HepG2 (cell line): ENCODE measurements around the gene COL26A1. TPM values are rescaled to one million over a fixed set of nuclear protein-coding genes. Genes with fewer than 3 reads are reported as not detected.

Source experiments
- ATAC-seq: fragments of 200-7000 bp; cut with Tn5 transposase; 3 replicates; pipeline ENCODE4 v1.9.1; 2020; ENCODE audit warnings: mild to moderate bottlenecking, moderate library complexity
- BruUV-seq: library from RNA; stranded (reverse); fragments of 400-500 nt; replicated peaks from 2 replicates; lab custom pipeline; 2021; lab: Mats Ljungman, UMichigan
- CTCF ChIA-PET: fragments of 300-600 bp; formaldehyde crosslinking; extraction: SDS; loops from one replicate; lab custom pipeline; 2021; ENCODE audit warnings: low total read pairs, inconsistent platforms, low intra/inter-chr PET ratio; lab: Yijun Ruan, JAX
- POLR2A ChIA-PET: fragments of 350-600 bp; sonication (Branson Sonifier 250); formaldehyde crosslinking; loops from one replicate; lab custom pipeline; 2020; ENCODE audit warnings: antibody characterized with exemption, inconsistent platforms; lab: Yijun Ruan, JAX
- DNase-seq: peaks from one replicate; pipeline ENCODE4 v3.0.0-alpha.2; 2015; ENCODE audit warnings: low spot score
- FAIRE-seq: peaks from 3 replicates; lab custom pipeline; 2011; peaks lifted over from hg19 to GRCh38; lab: Jason Lieb, UNC
- H2AFZ ChIP-seq: one replicate; pipeline ENCODE4 v1.6.1; 2011; ENCODE audit warnings: low read length, inconsistent platforms
- H3K27ac ChIP-seq: fragments of 300-600 bp; 3 replicates; pipeline ENCODE4 v1.8.0; 2011; ENCODE audit warnings: mixed run types, mild to moderate bottlenecking, mixed read lengths, low read length, inconsistent platforms; ENCODE audit not compliant: insufficient read depth; ENCODE audit errors: extremely low read length
- H3K27me3 ChIP-seq, 2 experiments: fragments of 200-600 bp in 1 of 2; 2 replicates in 1 of 2; 3 replicates in 1 of 2; pipeline versions ENCODE4 v1.6.0 to v1.8.0; 2011; ENCODE audit warnings: low read length in 2 of 2, mild to moderate bottlenecking in 2 of 2, moderate library complexity in 2 of 2, inconsistent platforms in 1 of 2; ENCODE audit not compliant: insufficient read depth in 2 of 2, control insufficient read depth in 1 of 2
- H3K36me3 ChIP-seq, 2 experiments: fragments of 200-600 bp in 1 of 2; replicated peaks in 1 of 2; 2 replicates in 1 of 2; 3 replicates in 1 of 2; pipeline versions ENCODE4 v1.5.1 to v1.8.0; 2011; ENCODE audit warnings: low read length in 2 of 2, inconsistent platforms in 1 of 2; ENCODE audit not compliant: insufficient read depth in 2 of 2, control insufficient read depth in 1 of 2
- H3K4me1 ChIP-seq: 2 replicates; pipeline ENCODE4 v1.5.1; 2012; ENCODE audit warnings: low read length, inconsistent platforms; ENCODE audit not compliant: insufficient read depth
- H3K4me2 ChIP-seq: 2 replicates; pipeline ENCODE4 v1.6.0; 2011; ENCODE audit warnings: low read depth, low read length, inconsistent platforms
- H3K4me3 ChIP-seq, 3 experiments: fragments of 200-600 bp in 1 of 3; sonication (generic), shearing (Covaris generic) in 1 of 3; replicated peaks in 1 of 3; 2 replicates each; pipeline ENCODE4 v1.5.1; 2011 to 2016; ENCODE audit warnings: low read length in 3 of 3, inconsistent platforms in 2 of 3, low read depth in 2 of 3, mild to moderate bottlenecking in 2 of 3, control low read depth in 1 of 3, mixed read lengths in 1 of 3; ENCODE audit not compliant: insufficient read depth in 1 of 3
- H3K79me2 ChIP-seq: one replicate; pipeline ENCODE4 v1.6.1; 2011; ENCODE audit warnings: low read length, inconsistent platforms; ENCODE audit not compliant: insufficient read depth
- H3K9ac ChIP-seq: 2 replicates; pipeline ENCODE4 v1.6.0; 2011; ENCODE audit warnings: mild to moderate bottlenecking, low read depth, low read length, inconsistent platforms; ENCODE audit not compliant: insufficient read depth
- H3K9me3 ChIP-seq: 2 replicates; pipeline ENCODE4 v1.5.1; 2012; ENCODE audit warnings: mild to moderate bottlenecking, low read length
- H4K20me1 ChIP-seq: 2 replicates; pipeline ENCODE4 v1.6.0; 2011; ENCODE audit warnings: inconsistent platforms, mild to moderate bottlenecking, low read length, moderate library complexity; ENCODE audit not compliant: insufficient read depth
- ADNP ChIP-seq: sonication (generic); formaldehyde crosslinking; IDR thresholded peaks from 2 replicates; pipeline ENCODE4 v1.4.0; 2020; ENCODE audit warnings: missing genetic modification reagents
- ELF4 ChIP-seq: sonication (generic); formaldehyde crosslinking; IDR thresholded peaks from 2 replicates; pipeline ENCODE4 v1.5.0; 2020; ENCODE audit warnings: missing genetic modification reagents, mild to moderate bottlenecking, moderate library complexity, borderline replicate concordance
- NCOA1 ChIP-seq: sonication (generic); formaldehyde crosslinking; IDR thresholded peaks from 2 replicates; pipeline ENCODE4 v1.9.0; 2021; ENCODE audit warnings: missing genetic modification reagents
- PAX8 ChIP-seq: sonication (generic); formaldehyde crosslinking; IDR thresholded peaks from 2 replicates; pipeline ENCODE4 v1.8.0; 2022; ENCODE audit warnings: mild to moderate bottlenecking, missing genetic modification reagents, borderline replicate concordance
- PAXIP1 ChIP-seq: sonication (generic); formaldehyde crosslinking; conservative IDR thresholded peaks from 2 replicates; pipeline ENCODE4 v1.4.0; 2020; ENCODE audit warnings: mild to moderate bottlenecking, missing genetic modification reagents, moderate library complexity
- RBM39 ChIP-seq: fragments of 200-400 bp; formaldehyde crosslinking; IDR thresholded peaks from one replicate; pipeline ENCODE4 v1.6.1; 2018; ENCODE audit warnings: antibody characterized with exemption, mild to moderate bottlenecking, low read depth, low read length; ENCODE audit not compliant: poor library complexity, severe bottlenecking
- THYN1 ChIP-seq: sonication (generic); formaldehyde crosslinking; IDR thresholded peaks from 2 replicates; pipeline ENCODE4 v1.8.1; 2023; ENCODE audit warnings: low read depth, mild to moderate bottlenecking, moderate library complexity, missing genetic modification reagents, borderline replicate concordance
- YEATS4 ChIP-seq: sonication (generic); formaldehyde crosslinking; IDR thresholded peaks from 2 replicates; pipeline ENCODE4 v1.4.0; 2020; ENCODE audit warnings: missing genetic modification reagents, borderline replicate concordance
- ZNF263 ChIP-seq: sonication (generic); formaldehyde crosslinking; IDR thresholded peaks from 2 replicates; pipeline ENCODE4 v1.4.0; 2020; ENCODE audit warnings: missing genetic modification reagents
- ZNF274 ChIP-seq: sonication (generic); formaldehyde crosslinking; IDR thresholded peaks from 2 replicates; pipeline ENCODE4 v1.5.1; 2020; ENCODE audit warnings: mild to moderate bottlenecking, missing genetic modification reagents
- ZNF354B ChIP-seq: sonication (generic); formaldehyde crosslinking; IDR thresholded peaks from 2 replicates; pipeline ENCODE4 v1.8.0; 2022; ENCODE audit warnings: mild to moderate bottlenecking, missing genetic modification reagents
- ZNF512 ChIP-seq: sonication (generic); formaldehyde crosslinking; IDR thresholded peaks from 2 replicates; pipeline ENCODE4 v1.4.0; 2020; ENCODE audit warnings: mild to moderate bottlenecking, missing genetic modification reagents
- ZNF530 ChIP-seq: sonication (generic); formaldehyde crosslinking; IDR thresholded peaks from 2 replicates; pipeline ENCODE4 v1.5.0; 2020; ENCODE audit warnings: low read depth, mild to moderate bottlenecking, missing genetic modification reagents
- WGBS: methylation state at CpG from one replicate; pipeline ENCODE4 v1.1.6; 2017; ENCODE audit warnings: low lambda C conversion rate; 5-methylcytosine and 5-hydroxymethylcytosine counted together
- in situ Hi-C: cut with HindIII; loops from 2 replicates; pipeline ENCODE4 v1.10.0; 2017; ENCODE audit warnings: low pct_unique_long_range_greater_than_20kb; ENCODE audit not compliant: extremely low pct_ligation_motif_present
- intact Hi-C: fragments of 100-400 bp; cut with micrococcal nuclease; formaldehyde crosslinking; loops from one replicate; pipeline ENCODE4 v1.10.0; 2022; ENCODE audit not compliant: unreplicated experiment
- polyA plus RNA-seq, 8 experiments: library from polyadenylated mRNA; depleted of rRNA in 3 of 8; stranded (reverse) in 7 of 8; unstranded in 1 of 8; fragments of >200 nt; fragmentation: Illumina TruSeq in 4 of 8; extraction: Trizol in 4 of 8; gene quantifications; 2 replicates each; pipeline versions ENCODE4 v1.2.1 to v1.2.3, GENCODE V29; 2011 to 2016; ENCODE audit warnings: low read depth in 4 of 8, missing spikeins in 1 of 8, mixed read lengths in 1 of 8; ENCODE audit not compliant: insufficient read depth in 1 of 8
- total RNA-seq, 5 experiments: library from RNA; depleted of rRNA; stranded (reverse); fragments of >200 nt; fragmentation: Illumina TruSeq; extraction: Trizol; gene quantifications; 2 replicates each; pipeline ENCODE4 v1.2.3, GENCODE V29; 2016; ENCODE audit warnings: low read depth in 1 of 5

The COL26A1 gene
- total and polyA plus RNA-seq, 2 of the 13 experiments (the other 11 are each of a cell fraction or from before 2014, with no cell fraction given) = 7.8 to 9.2 TPM

DNA sequence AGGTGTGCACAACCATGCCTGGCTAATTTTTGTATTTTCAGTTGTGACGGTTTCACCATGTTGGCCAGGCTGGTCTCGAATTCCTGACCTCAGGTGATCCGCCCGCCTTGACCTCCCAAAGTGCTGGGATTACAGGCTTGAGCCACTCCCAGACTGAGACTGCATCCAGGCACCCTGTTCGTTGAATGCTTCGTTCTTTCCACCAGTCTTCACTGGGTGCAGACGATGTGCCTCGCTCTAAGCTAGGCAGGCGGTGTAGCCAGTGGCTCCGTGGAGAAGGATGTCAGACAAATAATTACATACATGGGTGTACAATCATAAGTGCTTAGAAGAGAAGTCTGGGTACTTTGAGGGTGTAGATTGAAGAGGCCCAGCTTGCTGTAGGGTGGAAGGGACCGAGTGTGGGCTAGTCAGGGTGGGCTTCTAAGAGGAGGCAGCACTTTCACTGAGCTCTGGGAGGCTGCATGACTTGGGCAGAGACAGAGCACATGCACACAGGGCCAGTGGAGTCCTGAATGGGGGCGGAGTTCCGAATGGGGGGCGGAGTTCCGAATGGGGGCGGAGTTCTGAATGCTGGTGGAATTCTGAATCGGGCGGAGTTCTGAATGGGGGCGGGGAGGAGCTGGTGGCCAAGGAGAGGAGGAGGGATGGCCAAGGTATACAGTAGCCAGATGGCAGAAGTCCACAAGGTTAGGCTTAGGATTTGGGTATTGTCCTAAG lies 74.3 kb downstream of the COL26A1 start:
- Histone ChIP-seq H3K27me3 (no peaks in the 10 kb centered on the region), H3K9ac (no peak overlapping the region), H3K36me3 (no peaks in the 10 kb centered on the region), H3K4me3 (no peak overlapping the region), H3K79me2 (no peaks in the 10 kb centered on the region), H2AFZ (no peak overlapping the region), H3K4me2 (no peak overlapping the region), H4K20me1 (no peaks in the 10 kb centered on the region), H3K4me1 (0 out of 2 replicates have a peak, but pooled peaks cover 6% of the 10 kb centered on the region), H3K9me3 (no peaks in the 10 kb centered on the region), H3K27ac (no peak overlapping the region)
- no peak for TF ChIP-seq PAX8 (CRISPR knock-in tag)
- 0 out of 2 replicates have a peak, but pooled peaks have one; percentile 28 for TF ChIP-seq ZNF274 (CRISPR knock-in tag)
- BruUV-seq = no TSS peak
- no peak for FAIRE-seq
- POLR2A ChIA-PET = no interaction called here
- DNase-seq = no peak
- CTCF ChIA-PET = no interaction called here
- intact Hi-C loops (no loop called here), in situ Hi-C loops (no loop called here)
- peak; percentile 42 for ATAC-seq
- 65% methylated on average over 19 of the region's 19 CpGs for WGBS

DNA sequence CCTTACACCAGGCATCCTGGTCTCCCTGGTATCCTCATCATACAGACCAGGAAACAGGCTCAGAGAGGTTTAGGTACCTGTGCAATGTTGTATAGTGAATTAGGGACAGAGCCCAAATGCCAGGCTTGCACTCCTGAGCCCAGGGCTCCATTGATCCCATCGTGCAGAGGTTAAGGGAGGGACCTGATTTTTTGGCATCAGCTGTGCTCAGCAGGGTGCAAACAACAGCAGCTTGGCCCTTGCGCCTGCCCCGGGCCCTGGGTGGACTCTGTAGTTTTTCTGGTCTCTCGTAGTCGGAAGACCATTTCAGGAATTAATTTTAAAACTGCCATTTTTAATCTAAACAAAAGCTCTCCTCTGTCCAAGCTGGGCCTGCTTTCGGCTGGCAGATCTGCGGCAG lies 79.2 kb downstream of the COL26A1 start:
- no peaks in the 10 kb centered on the region for H3K9me3 ChIP-seq
- no peak overlapping the region for H3K27ac ChIP-seq
- intact Hi-C loops = no loop called here
- no peak for DNase-seq
- in situ Hi-C loops = no loop called here
- CTCF ChIA-PET = no interaction called here
- H3K79me2 ChIP-seq = no peaks in the 10 kb centered on the region
- no peaks in the 10 kb centered on the region for H3K27me3 ChIP-seq
- no peak overlapping the region for H3K9ac ChIP-seq
- POLR2A ChIA-PET = no interaction called here
- no peak overlapping the region for H2AFZ ChIP-seq
- FAIRE-seq = no peak
- no peak for ATAC-seq
- no TSS peak for BruUV-seq
- no peak overlapping the region for H3K4me3 ChIP-seq
- H3K4me2 ChIP-seq = no peak overlapping the region
- H3K4me1 ChIP-seq = no peaks in the 10 kb centered on the region
- no peaks in the 10 kb centered on the region for H3K36me3 ChIP-seq
- WGBS = 77% methylated on average over 7 of the region's 7 CpGs
- H4K20me1 ChIP-seq = no peaks in the 10 kb centered on the region
- no peak for TF ChIP-seq ELF4 (CRISPR knock-in tag)
- TF ChIP-seq THYN1 = no peak
- no peak for TF ChIP-seq ADNP
- TF ChIP-seq ZNF530 (CRISPR knock-in tag) = no peak
- TF ChIP-seq ZNF263 (CRISPR knock-in tag) = no peak
- no peak for TF ChIP-seq RBM39
- TF ChIP-seq YEATS4 (CRISPR knock-in tag) = no peak
- no peak for TF ChIP-seq ZNF512 (CRISPR knock-in tag)
- no peak for TF ChIP-seq NCOA1 (CRISPR knock-in tag)
- no peak for TF ChIP-seq ZNF354B
- no peak for TF ChIP-seq PAXIP1 (CRISPR knock-in tag)
